ENCODE measurements around the gene CXorf38.

Gene CXorf38

GRCh38 chrX:40647307-40648197, at the start of gene CXorf38:
Gene CXorf38 (minus strand): TSS chrX:40647561. CDS start chrX:40647520, 41 bp downstream.
- DNase-seq (ENCODE audit: extremely low read depth in 1 of 2, low read depth in 1 of 2), result peak; percentile 82 to 95

- DNase-seq (ENCODE audit: extremely low read depth in 1 of 2, low read depth in 1 of 2), result no peak
Observed at GRCh38 chrX:40694802-40695201, 47.4 kb upstream of the CXorf38 start.

- no peak for DNase-seq (ENCODE audit: extremely low read depth in 1 of 2, low read depth in 1 of 2)
Observed at GRCh38 chrX:40688929-40689328, 41.6 kb upstream of the CXorf38 start.

- no peak for DNase-seq (ENCODE audit: extremely low read depth in 1 of 2, low read depth in 1 of 2)
Observed at GRCh38 chrX:40687169-40687568, 39.8 kb upstream of the CXorf38 start.

- DNase-seq (ENCODE audit: extremely low read depth in 1 of 2, low read depth in 1 of 2), result no peak
Observed at GRCh38 chrX:40685362-40685918, 38.1 kb upstream of the CXorf38 start.

- no peak for DNase-seq (ENCODE audit: extremely low read depth in 1 of 2, low read depth in 1 of 2)
Observed at GRCh38 chrX:40684092-40684491, 36.7 kb upstream of the CXorf38 start.

GRCh38 chrX:40683245-40683644, 35.9 kb upstream of the CXorf38 start:
- no peak for DNase-seq (ENCODE audit: extremely low read depth in 1 of 2, low read depth in 1 of 2)

- DNase-seq (ENCODE audit: extremely low read depth in 1 of 2, low read depth in 1 of 2), result no peak
Observed at GRCh38 chrX:40671126-40671525, 23.8 kb upstream of the CXorf38 start.

- DNase-seq (ENCODE audit: extremely low read depth in 1 of 2, low read depth in 1 of 2), result no peak
Observed at GRCh38 chrX:40663880-40664630, 16.7 kb upstream of the CXorf38 start.

- DNase-seq (ENCODE audit: extremely low read depth in 1 of 2, low read depth in 1 of 2), result no peak
Observed at GRCh38 chrX:40663078-40663740, 15.8 kb upstream of the CXorf38 start.

GRCh38 chrX:40661489-40661888, 14.1 kb upstream of the CXorf38 start:
- no peak for DNase-seq (ENCODE audit: extremely low read depth in 1 of 2, low read depth in 1 of 2)

GRCh38 chrX:40660381-40660780, 13.0 kb upstream of the CXorf38 start:
- DNase-seq (ENCODE audit: extremely low read depth in 1 of 2, low read depth in 1 of 2), result no peak

GRCh38 chrX:40653535-40653934, 6.2 kb upstream of the CXorf38 start:
- DNase-seq (ENCODE audit: extremely low read depth in 1 of 2, low read depth in 1 of 2), result no peak

GRCh38 chrX:40652664-40653063, 5.3 kb upstream of the CXorf38 start:
- no peak for DNase-seq (ENCODE audit: extremely low read depth in 1 of 2, low read depth in 1 of 2)

GRCh38 chrX:40651620-40652223, 4.4 kb upstream of the CXorf38 start:
- peak in 1 of 2 donors; percentile 33 for DNase-seq (ENCODE audit: extremely low read depth in 1 of 2, low read depth in 1 of 2)

GRCh38 chrX:40646489-40647306, 663 bp downstream of the CXorf38 start:
- peak in 1 of 2 donors; percentile 20 for DNase-seq (ENCODE audit: extremely low read depth in 1 of 2, low read depth in 1 of 2)

- DNase-seq (ENCODE audit: extremely low read depth in 1 of 2, low read depth in 1 of 2), result no peak
Observed at GRCh38 chrX:40644821-40645358, 2.5 kb downstream of the CXorf38 start.

GRCh38 chrX:40644176-40644575, 3.2 kb downstream of the CXorf38 start:
- no peak for DNase-seq (ENCODE audit: extremely low read depth in 1 of 2, low read depth in 1 of 2)

- DNase-seq (ENCODE audit: extremely low read depth in 1 of 2, low read depth in 1 of 2), result no peak
Observed at GRCh38 chrX:40637687-40638086, 9.7 kb downstream of the CXorf38 start.

GRCh38 chrX:40632199-40632598, 15.2 kb downstream of the CXorf38 start:
- no peak for DNase-seq (ENCODE audit: extremely low read depth in 1 of 2, low read depth in 1 of 2)
